ENCODE results near the gene PEPD. TPM values are rescaled to one million over a fixed set of nuclear protein-coding genes. Genes with fewer than 3 reads are reported as not detected.

The PEPD gene
- total and polyA plus RNA-seq, 10 of the 15 experiments (the other 5 are each of a cell fraction or from before 2014, with no cell fraction given), result 1.4 to 52.0 (median 20.2) TPM

DNA sequence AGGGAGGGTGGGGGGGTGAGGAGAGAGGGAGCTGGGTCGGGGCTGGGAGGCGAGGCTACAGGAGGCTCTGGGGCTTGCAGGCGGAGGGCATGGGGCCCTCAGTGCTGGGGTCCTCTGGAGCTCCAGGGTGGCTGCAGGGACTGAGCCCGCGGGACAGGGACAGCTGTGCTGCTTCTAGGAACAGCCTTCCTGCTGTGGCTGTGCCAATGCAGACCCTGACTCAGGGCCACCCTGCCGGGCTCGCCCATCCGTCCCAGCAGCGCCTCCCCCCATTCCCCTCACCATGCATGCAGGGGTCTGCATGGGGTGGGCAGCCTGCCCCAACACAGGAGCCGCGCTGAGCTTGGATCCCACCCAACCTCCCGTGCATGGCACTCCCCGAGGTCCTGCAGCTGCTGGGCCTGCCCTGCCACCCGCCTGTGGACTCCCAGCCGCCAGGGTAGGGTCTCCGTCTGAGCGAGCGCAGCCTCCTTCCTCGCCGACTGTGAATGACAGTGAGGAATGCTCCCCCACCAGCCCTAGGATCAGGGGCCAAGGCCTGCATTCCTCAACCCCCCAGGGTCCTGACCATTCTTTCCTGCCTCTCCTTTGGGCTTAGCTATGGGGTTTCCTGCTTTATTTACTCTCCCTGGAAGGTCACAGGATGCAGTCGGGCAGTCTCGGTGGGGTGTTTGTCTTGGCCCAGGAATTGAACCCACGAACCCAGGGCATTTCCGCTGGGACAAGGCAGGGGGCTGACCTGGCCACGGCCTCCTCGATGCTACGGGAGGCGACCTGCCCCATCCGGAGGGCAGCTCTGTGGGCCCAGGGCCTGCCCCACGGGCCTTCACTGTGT is 124.7 kb downstream of the PEPD start:
- FAIRE-seq, result no peak

DNA sequence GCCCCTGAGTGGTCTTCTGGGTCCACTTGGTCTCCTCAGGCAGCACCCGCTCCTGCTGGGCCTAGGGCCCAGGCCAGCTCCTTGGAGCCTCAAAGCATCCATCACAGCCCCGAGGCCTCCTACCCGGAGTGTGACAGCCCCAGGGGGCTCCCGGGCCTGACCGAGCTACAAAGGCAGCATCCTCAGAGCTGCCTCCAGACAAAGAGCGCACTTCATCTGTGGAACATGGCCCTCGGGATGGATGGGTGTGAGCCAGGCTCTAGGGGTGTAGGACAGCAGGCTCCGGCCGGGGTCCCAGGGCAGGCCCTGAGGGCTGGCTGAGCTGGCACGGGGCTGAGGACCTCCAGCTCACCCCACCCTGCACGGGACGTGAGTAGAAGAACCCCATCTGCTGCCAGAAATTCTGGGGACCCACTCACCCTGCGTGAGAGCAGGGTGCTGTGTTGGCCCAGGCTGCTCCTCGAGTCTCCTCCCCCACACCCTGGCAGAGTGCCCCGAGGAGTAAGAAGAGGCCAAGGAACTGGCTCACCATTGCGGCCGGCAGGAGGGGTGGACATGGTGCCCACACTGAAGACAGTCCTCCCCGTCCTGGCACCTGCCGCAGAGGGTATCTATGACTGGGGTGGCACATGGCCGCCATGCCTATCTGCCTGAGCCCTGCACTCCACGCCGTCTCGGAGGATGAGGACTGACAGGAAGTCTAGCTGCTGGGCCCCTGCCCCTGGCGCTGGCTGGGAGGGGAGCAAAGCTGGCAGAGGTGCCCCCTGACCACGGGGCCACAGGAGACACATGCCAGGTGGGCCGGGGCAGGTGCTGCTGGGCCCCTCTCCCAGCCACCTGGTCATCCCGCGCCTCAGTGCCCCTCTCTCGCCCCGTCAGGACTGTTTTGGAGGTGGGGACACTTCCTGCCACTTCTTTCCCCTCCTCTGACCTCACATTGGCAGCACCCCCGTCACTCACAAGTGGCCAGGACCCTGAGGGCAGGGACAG is 125.7 kb downstream of the PEPD start:
- BruUV-seq (replicated peaks), result no TSS peak
- intact Hi-C loops (cut with micrococcal nuclease; ENCODE audit: unreplicated experiment), result no loop called here
- H3K4me2 ChIP-seq (ENCODE audit: control insufficient read depth, insufficient read depth), result no peak overlapping the region
- TF ChIP-seq IRF4 (IDR thresholded peaks at IDR 0.05; ENCODE audit: low read depth, low read length) (no peak), POU2F2 (IDR thresholded peaks at IDR 0.05; ENCODE audit: borderline replicate concordance, low read depth, low read length) (no peak), LARP7 (IDR thresholded peaks at IDR 0.05) (no peak), HCFC1 (IDR thresholded peaks at IDR 0.05; ENCODE audit: low read length) (no peak), TCF3 (IDR thresholded peaks at IDR 0.05; ENCODE audit: borderline replicate concordance, insufficient read depth, low read depth, low read length) (no peak), ZNF622 (IDR thresholded peaks at IDR 0.05) (no peak), BRCA1 (IDR thresholded peaks at IDR 0.05; ENCODE audit: low read depth, low read length) (no peak), NR2F1 (conservative IDR thresholded peaks at IDR 0.05) (no peak)
- TF ChIP-seq, protein P1, sequence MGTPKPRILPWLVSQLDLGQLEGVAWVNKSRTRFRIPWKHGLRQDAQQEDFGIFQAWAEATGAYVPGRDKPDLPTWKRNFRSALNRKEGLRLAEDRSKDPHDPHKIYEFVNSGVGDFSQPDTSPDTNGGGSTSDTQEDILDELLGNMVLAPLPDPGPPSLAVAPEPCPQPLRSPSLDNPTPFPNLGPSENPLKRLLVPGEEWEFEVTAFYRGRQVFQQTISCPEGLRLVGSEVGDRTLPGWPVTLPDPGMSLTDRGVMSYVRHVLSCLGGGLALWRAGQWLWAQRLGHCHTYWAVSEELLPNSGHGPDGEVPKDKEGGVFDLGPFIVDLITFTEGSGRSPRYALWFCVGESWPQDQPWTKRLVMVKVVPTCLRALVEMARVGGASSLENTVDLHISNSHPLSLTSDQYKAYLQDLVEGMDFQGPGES (IDR thresholded peaks at IDR 0.05), result no peak
- TF ChIP-seq, protein P2, sequence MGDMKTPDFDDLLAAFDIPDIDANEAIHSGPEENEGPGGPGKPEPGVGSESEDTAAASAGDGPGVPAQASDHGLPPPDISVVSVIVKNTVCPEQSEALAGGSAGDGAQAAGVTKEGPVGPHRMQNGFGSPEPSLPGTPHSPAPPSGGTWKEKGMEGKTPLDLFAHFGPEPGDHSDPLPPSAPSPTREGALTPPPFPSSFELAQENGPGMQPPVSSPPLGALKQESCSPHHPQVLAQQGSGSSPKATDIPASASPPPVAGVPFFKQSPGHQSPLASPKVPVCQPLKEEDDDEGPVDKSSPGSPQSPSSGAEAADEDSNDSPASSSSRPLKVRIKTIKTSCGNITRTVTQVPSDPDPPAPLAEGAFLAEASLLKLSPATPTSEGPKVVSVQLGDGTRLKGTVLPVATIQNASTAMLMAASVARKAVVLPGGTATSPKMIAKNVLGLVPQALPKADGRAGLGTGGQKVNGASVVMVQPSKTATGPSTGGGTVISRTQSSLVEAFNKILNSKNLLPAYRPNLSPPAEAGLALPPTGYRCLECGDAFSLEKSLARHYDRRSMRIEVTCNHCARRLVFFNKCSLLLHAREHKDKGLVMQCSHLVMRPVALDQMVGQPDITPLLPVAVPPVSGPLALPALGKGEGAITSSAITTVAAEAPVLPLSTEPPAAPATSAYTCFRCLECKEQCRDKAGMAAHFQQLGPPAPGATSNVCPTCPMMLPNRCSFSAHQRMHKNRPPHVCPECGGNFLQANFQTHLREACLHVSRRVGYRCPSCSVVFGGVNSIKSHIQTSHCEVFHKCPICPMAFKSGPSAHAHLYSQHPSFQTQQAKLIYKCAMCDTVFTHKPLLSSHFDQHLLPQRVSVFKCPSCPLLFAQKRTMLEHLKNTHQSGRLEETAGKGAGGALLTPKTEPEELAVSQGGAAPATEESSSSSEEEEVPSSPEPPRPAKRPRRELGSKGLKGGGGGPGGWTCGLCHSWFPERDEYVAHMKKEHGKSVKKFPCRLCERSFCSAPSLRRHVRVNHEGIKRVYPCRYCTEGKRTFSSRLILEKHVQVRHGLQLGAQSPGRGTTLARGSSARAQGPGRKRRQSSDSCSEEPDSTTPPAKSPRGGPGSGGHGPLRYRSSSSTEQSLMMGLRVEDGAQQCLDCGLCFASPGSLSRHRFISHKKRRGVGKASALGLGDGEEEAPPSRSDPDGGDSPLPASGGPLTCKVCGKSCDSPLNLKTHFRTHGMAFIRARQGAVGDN (IDR thresholded peaks at IDR 0.05), result no peak

More for the DNA sequence above, 124.7 kb downstream of the PEPD start:
- no peak for DNase-seq (ENCODE audit: low read depth, low spot score)
- H3K4me1 ChIP-seq (ENCODE audit: control insufficient read depth, insufficient read depth, low read length), result no peaks in the 10 kb centered on the region
- ChIA-PET POLR2A (interaction anchor here (0.6 kb wide), 1 partner anchor 731 kb away, joined by 3 read pairs; no protein-coding TSS in a partner anchor), CTCF (no interaction called here), SMC1A (ENCODE audit: uncharacterized antibody, unreplicated experiment) (no interaction called here), RAD21 (ENCODE audit: unreplicated experiment) (no interaction called here)
- no peaks in the 10 kb centered on the region for H4K20me1 ChIP-seq (ENCODE audit: control insufficient read depth, insufficient read depth)
- H3K9me3 ChIP-seq (replicated peaks; ENCODE audit: control insufficient read depth, insufficient read depth, low read length), result no peaks in the 10 kb centered on the region
- H3K27ac ChIP-seq (ENCODE audit: control insufficient read depth, insufficient read depth), result no peak overlapping the region
- 78% methylated on average over 27 of the region's 30 CpGs for WGBS (ENCODE audit: insufficient coverage, insufficient replicate concordance, low lambda C conversion rate, missing lambda C conversion rate)
- no peak for TF ChIP-seq CHD1 (IDR thresholded peaks at IDR 0.05; ENCODE audit: low read depth, low read length)
- H3K27me3 ChIP-seq (replicated peaks in 1 of 2; ENCODE audit: control insufficient read depth in 2 of 2, insufficient read depth in 2 of 2, low read length in 1 of 2), result no peaks in the 10 kb centered on the region
- in situ Hi-C loops (cut with MboI) (no loop called here), intact Hi-C loops (cut with micrococcal nuclease; ENCODE audit: unreplicated experiment) (no loop called here)
- H3K36me3 ChIP-seq (ENCODE audit: control insufficient read depth in 2 of 2, insufficient read depth in 2 of 2, low read length in 1 of 2), result no peaks in the 10 kb centered on the region
- H3K79me2 ChIP-seq (ENCODE audit: control insufficient read depth, insufficient read depth, low read length), result no peaks in the 10 kb centered on the region
- no peak for ATAC-seq
- no peak overlapping the region for H3K4me2 ChIP-seq (ENCODE audit: control insufficient read depth, insufficient read depth)
- H3K4me3 ChIP-seq, result no peak overlapping the region
- no peak overlapping the region for H3K9ac ChIP-seq (ENCODE audit: control insufficient read depth, insufficient read depth, low read length)
- BruUV-seq (replicated peaks), result no TSS peak
- no peak overlapping the region for H2AFZ ChIP-seq (ENCODE audit: control insufficient read depth, low read depth, low read length)

More for the DNA sequence above, 125.7 kb downstream of the PEPD start:
- RAD21 ChIA-PET (ENCODE audit: unreplicated experiment), result no interaction called here
- DNase-seq (ENCODE audit: low read depth, low spot score) (no peak), ATAC-seq (no peak), FAIRE-seq (no peak)
- H3K4me1 ChIP-seq (ENCODE audit: control insufficient read depth, insufficient read depth, low read length), result no peaks in the 10 kb centered on the region
- no peaks in the 10 kb centered on the region for H3K36me3 ChIP-seq (ENCODE audit: control insufficient read depth in 2 of 2, insufficient read depth in 2 of 2, low read length in 1 of 2)
- no peak overlapping the region for H3K9ac ChIP-seq (ENCODE audit: control insufficient read depth, insufficient read depth, low read length)
- no peaks in the 10 kb centered on the region for H3K27me3 ChIP-seq (replicated peaks in 1 of 2; ENCODE audit: control insufficient read depth in 2 of 2, insufficient read depth in 2 of 2, low read length in 1 of 2)
- in situ Hi-C loops (cut with MboI), result no loop called here
- H2AFZ ChIP-seq (ENCODE audit: control insufficient read depth, low read depth, low read length), result no peak overlapping the region
- SMC1A ChIA-PET (ENCODE audit: uncharacterized antibody, unreplicated experiment), result no interaction called here
- no peak overlapping the region for H3K27ac ChIP-seq (ENCODE audit: control insufficient read depth, insufficient read depth)
- H3K79me2 ChIP-seq (ENCODE audit: control insufficient read depth, insufficient read depth, low read length), result no peaks in the 10 kb centered on the region
- POLR2A ChIA-PET, result no interaction called here
- no peak overlapping the region for H3K4me3 ChIP-seq
- no peaks in the 10 kb centered on the region for H3K9me3 ChIP-seq (replicated peaks; ENCODE audit: control insufficient read depth, insufficient read depth, low read length)
- H4K20me1 ChIP-seq (ENCODE audit: control insufficient read depth, insufficient read depth), result no peaks in the 10 kb centered on the region
- WGBS (ENCODE audit: insufficient coverage, insufficient replicate concordance, low lambda C conversion rate, missing lambda C conversion rate), result 62% methylated on average over 31 of the region's 31 CpGs
- CTCF ChIA-PET, result no interaction called here
